Vagina (tissue), 2 donors: Measurements from ENCODE around the gene NPDC1. TPM values are rescaled to one million over a fixed set of nuclear protein-coding genes. Genes with fewer than 3 reads are reported as not detected.
A peak's percentile ranks its signal among the peaks of the same experiment; 100 is the strongest.

Experiments used
- DNase-seq, 2 donors: peaks; one replicate each; pipeline ENCODE4 v3.0.0-alpha.2; 2017; ENCODE audit errors: extremely low spot score in 2 of 2
- H3K27ac ChIP-seq: fragments of 200-600 bp; sonication (generic); one replicate; pipeline ENCODE4 v1.5.1; 2019
- H3K27me3 ChIP-seq: fragments of 200-600 bp; sonication (generic); one replicate; pipeline ENCODE4 v1.5.1; 2019
- H3K36me3 ChIP-seq, 2 donors: fragments of 200-600 bp; sonication (generic); one replicate each; pipeline ENCODE4 v1.5.1; 2017 to 2019
- H3K4me1 ChIP-seq: fragments of 200-600 bp; sonication (generic); one replicate; pipeline ENCODE4 v1.5.1; 2019
- H3K4me3 ChIP-seq, 2 donors: fragments of 200-600 bp; sonication (generic); 1 replicate in 1 of 2; 2 replicates in 1 of 2; pipeline ENCODE4 v1.5.1; 2016 to 2019
- H3K9me3 ChIP-seq: fragments of 200-600 bp; sonication (generic); one replicate; pipeline ENCODE4 v1.5.1; 2019
- POLR2A ChIP-seq, 2 donors: fragments of 450-650 bp; IDR thresholded peaks; one replicate each; pipeline ENCODE4 v1.6.1; 2017; ENCODE audit warnings: antibody characterized with exemption in 2 of 2, mild to moderate bottlenecking in 2 of 2, moderate library complexity in 2 of 2
- POLR2AphosphoS5 ChIP-seq, 2 donors: sonication (generic); formaldehyde crosslinking; IDR thresholded peaks; one replicate each; pipeline ENCODE4 v1.9.0; 2017; ENCODE audit warnings: antibody characterized with exemption in 2 of 2, mild to moderate bottlenecking in 2 of 2, low read depth in 1 of 2; ENCODE audit not compliant: insufficient read depth in 1 of 2
- intact Hi-C: fragments of 100-400 bp; cut with DNase I; formaldehyde crosslinking; loops from one replicate; pipeline ENCODE4 v1.15.1; 2023
- total RNA-seq: library from RNA; depleted of rRNA; stranded (reverse); fragments of >200 nt; gene quantifications from one replicate; pipeline ENCODE4 v1.2.3, GENCODE V29; 2016
- TF ChIP-seq, protein P1 (sequence below), 3 experiments: fragments of 450-650 bp in 2 of 3; fragments of 200-600 bp in 1 of 3; sonication (generic) in 1 of 3; IDR thresholded peaks; one replicate each; pipeline ENCODE4 v1.5.1; 2017 to 2019; ENCODE audit warnings: antibody characterized with exemption in 3 of 3, mild to moderate bottlenecking in 2 of 3, moderate library complexity in 2 of 3

The NPDC1 gene, protein sequence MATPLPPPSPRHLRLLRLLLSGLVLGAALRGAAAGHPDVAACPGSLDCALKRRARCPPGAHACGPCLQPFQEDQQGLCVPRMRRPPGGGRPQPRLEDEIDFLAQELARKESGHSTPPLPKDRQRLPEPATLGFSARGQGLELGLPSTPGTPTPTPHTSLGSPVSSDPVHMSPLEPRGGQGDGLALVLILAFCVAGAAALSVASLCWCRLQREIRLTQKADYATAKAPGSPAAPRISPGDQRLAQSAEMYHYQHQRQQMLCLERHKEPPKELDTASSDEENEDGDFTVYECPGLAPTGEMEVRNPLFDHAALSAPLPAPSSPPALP
- 67.5 TPM for total RNA-seq

GRCh38 chr9:137046088-137046787 lies at the start of gene NPDC1:
NPDC1 (minus strand) TSS chr9:137046177; CDS start chr9:137045989, 188 bp downstream.
- DNase-seq = no peak
- intact Hi-C loops = no loop called here
- Histone ChIP-seq H3K36me3 (no peaks in the 10 kb centered on the region), H3K9me3 (no peaks in the 10 kb centered on the region), H3K4me1 (peaks cover 36% of the 10 kb centered on the region), H3K4me3 (peak within 1 kb of the TSS; percentile 48 to 63), H3K27ac (peak within 1 kb of the TSS; percentile 6), H3K27me3 (no peaks in the 10 kb centered on the region)
- TF ChIP-seq POLR2AphosphoS5 (IDR thresholded peaks at IDR 0.05; ENCODE audit: insufficient read depth in 1 of 2, low read depth in 1 of 2) = no peak
- TF ChIP-seq, protein P1, sequence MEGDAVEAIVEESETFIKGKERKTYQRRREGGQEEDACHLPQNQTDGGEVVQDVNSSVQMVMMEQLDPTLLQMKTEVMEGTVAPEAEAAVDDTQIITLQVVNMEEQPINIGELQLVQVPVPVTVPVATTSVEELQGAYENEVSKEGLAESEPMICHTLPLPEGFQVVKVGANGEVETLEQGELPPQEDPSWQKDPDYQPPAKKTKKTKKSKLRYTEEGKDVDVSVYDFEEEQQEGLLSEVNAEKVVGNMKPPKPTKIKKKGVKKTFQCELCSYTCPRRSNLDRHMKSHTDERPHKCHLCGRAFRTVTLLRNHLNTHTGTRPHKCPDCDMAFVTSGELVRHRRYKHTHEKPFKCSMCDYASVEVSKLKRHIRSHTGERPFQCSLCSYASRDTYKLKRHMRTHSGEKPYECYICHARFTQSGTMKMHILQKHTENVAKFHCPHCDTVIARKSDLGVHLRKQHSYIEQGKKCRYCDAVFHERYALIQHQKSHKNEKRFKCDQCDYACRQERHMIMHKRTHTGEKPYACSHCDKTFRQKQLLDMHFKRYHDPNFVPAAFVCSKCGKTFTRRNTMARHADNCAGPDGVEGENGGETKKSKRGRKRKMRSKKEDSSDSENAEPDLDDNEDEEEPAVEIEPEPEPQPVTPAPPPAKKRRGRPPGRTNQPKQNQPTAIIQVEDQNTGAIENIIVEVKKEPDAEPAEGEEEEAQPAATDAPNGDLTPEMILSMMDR (IDR thresholded peaks at IDR 0.05) = peak; percentile 55 to 83 (median 67)
- no peak for TF ChIP-seq POLR2A (IDR thresholded peaks at IDR 0.05)

DNA sequence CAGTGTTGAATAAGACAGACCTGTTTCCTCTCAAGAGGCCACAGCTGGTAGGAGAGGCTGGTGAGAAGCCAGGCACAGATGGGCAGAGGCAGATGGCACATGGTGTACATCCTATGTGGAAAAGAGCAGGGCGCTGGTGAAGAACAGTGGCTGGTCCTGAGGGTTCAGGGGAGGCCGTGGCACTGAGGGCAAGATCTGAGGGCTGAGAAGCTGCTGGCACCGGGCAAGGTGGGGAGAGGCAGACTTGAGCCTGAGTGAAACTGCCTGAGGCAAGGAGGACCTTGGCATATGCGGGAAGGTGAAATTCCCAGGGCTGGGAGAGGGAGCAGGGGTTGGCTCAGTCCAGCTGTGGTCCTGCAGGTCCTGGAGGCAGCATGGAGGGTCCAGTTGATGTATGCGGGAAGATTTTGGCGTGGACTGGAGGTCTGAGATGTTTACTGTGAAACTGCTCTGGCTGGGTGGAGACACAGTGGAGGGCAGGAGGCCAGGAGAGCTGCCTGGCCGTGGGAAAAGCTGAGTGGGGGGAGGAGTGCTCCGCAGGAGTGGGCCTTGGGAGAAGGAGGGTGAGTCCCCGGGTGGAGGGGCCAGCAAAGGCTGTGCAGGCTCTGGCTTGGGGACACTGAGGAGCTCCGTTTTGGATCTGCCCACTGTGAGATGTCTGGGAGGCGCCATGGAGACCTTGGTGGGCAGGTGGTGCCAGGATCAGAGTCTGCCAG lies 43.4 kb upstream of the NPDC1 start:
- Histone ChIP-seq H3K4me3 (no peak overlapping the region), H3K27ac (no peak overlapping the region), H3K4me1 (peaks cover 42% of the 10 kb centered on the region), H3K36me3 (peaks cover 0 to 6% of the 10 kb centered on the region in 2 donors), H3K27me3 (no peaks in the 10 kb centered on the region), H3K9me3 (no peaks in the 10 kb centered on the region)
- TF ChIP-seq, protein P1 (IDR thresholded peaks at IDR 0.05) = no peak
- TF ChIP-seq POLR2AphosphoS5 (IDR thresholded peaks at IDR 0.05; ENCODE audit: insufficient read depth in 1 of 2, low read depth in 1 of 2) (no peak), POLR2A (IDR thresholded peaks at IDR 0.05) (no peak)
- no peak for DNase-seq
- intact Hi-C loops = no loop called here

- no peak overlapping the region for H3K4me3 ChIP-seq
- no peak for DNase-seq
- no peaks in the 10 kb centered on the region for H3K27me3 ChIP-seq
- TF ChIP-seq POLR2AphosphoS5 (IDR thresholded peaks at IDR 0.05; ENCODE audit: insufficient read depth in 1 of 2, low read depth in 1 of 2) (no peak), POLR2A (IDR thresholded peaks at IDR 0.05) (no peak)
- TF ChIP-seq, protein P1 (IDR thresholded peaks at IDR 0.05) = no peak
- peaks cover 0 to 6% of the 10 kb centered on the region in 2 donors for H3K36me3 ChIP-seq
- intact Hi-C loops = no loop called here
- peaks cover 55% of the 10 kb centered on the region for H3K4me1 ChIP-seq
- no peaks in the 10 kb centered on the region for H3K9me3 ChIP-seq
- no peak overlapping the region for H3K27ac ChIP-seq
These were observed 42.1 kb upstream of the NPDC1 start for GRCh38 chr9:137088121-137088520.

DNA sequence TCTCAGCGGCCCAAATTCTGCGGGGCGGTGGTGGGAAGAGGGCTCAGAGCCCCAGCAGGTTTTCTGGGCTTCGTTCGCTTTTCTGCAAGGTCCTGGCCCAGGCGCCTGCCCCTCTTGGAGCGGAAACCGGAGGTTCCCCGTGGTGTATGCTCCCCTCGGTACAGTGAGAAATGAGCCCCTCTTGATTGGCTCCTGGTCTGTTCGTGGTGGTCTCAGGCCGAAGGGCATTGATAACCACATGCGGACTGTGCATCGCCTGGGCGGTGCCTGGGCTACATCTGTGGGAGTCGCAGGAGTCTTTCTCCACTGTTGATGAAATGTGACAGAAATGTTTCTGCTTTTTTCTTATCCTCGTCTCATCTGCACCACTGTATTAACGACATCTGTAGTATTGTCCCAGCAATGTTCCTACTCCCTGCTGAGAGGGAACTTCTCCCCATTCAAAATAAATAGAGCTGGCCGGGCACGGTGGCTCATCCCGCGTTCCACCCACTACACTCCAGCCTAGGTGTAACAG lies 41.5 kb upstream of the NPDC1 start:
- no peak for DNase-seq
- intact Hi-C loops = no loop called here
- H3K4me1 ChIP-seq = peaks cover 61% of the 10 kb centered on the region
- TF ChIP-seq POLR2A (IDR thresholded peaks at IDR 0.05) = no peak
- no peak for TF ChIP-seq POLR2AphosphoS5 (IDR thresholded peaks at IDR 0.05; ENCODE audit: insufficient read depth in 1 of 2, low read depth in 1 of 2)
- H3K4me3 ChIP-seq = peak overlapping the region; percentile 54 to 66
- H3K36me3 ChIP-seq = peaks cover 0 to 6% of the 10 kb centered on the region in 2 donors
- no peaks in the 10 kb centered on the region for H3K27me3 ChIP-seq
- H3K27ac ChIP-seq = peak overlapping the region; percentile 93
- H3K9me3 ChIP-seq = no peaks in the 10 kb centered on the region
